ENCODE measurements around the gene VN1R5. TPM values are rescaled to one million over a fixed set of nuclear protein-coding genes. Genes with fewer than 3 reads are reported as not detected.

The VN1R5 gene
- total and polyA plus RNA-seq, 2 donors (not counting 3 experiments of a cell fraction or from before 2014, with no cell fraction given) = not detected

DNA sequence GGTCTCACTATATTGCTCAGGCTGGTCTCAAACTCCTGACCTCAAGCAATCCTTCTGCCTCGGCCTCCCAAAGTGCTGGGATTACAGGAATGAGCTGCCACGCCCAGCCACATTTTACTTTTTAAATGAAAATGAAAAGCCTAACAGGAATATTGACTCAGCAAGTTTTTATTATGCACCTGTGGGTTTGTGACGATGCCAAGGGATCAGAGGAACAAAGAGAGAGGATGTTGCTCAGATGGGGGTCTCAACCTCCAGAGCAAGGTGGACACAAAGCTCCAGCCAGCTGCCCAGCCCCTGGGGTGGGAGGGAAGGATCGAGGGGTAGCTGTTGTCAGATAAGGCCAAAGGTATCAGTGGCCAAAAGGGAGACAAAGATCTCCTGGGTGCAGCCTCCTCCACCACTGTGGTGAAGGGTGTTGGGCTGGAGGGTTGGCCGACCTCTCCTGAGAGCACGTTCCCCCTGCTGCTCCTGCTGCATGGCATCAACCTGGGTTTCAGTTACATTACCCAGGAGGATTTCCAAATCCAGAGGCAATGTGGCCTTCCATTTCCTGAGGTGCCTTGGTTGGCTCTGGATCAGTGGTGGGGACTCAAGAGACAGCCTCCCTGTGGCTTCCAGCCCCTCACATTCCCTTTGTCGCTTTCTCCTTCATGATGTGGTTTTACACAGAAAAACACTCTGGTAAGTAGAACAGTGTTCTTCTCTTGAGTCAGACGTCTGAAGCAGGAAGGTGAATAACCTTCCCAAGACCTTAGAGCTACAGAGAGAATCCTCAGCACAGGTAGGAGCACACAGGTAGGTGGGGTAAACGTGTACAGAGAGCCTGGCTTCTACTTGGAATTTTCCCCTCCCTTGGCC is 41.6 kb downstream of the VN1R5 start:
- H3K4me1 ChIP-seq (ENCODE audit: control insufficient read depth, extremely low read depth, insufficient read depth, low read length) = no peaks in the 10 kb centered on the region
- H3K27ac ChIP-seq (ENCODE audit: insufficient read depth, low read depth, low read length) = no peak overlapping the region
- no peaks in the 10 kb centered on the region for H3K9me1 ChIP-seq (replicated peaks; ENCODE audit: control insufficient read depth, extremely low read depth, insufficient read depth, low read length)
- BruUV-seq (replicated peaks) = no TSS peak
- dilution Hi-C loops (cut with MboI; ENCODE audit: extremely low pct_ligation_motif_present, low sequenced_read_pairs) = no loop called here
- H3K27me3 ChIP-seq (ENCODE audit: control insufficient read depth in 2 of 2, insufficient read depth in 2 of 2, low read length in 2 of 2) = no peaks in the 10 kb centered on the region
- H3K36me3 ChIP-seq (ENCODE audit: control insufficient read depth in 2 of 2, extremely low read depth in 1 of 2, insufficient read depth in 2 of 2, low read length in 2 of 2) = peaks cover 0 to 20% of the 10 kb centered on the region in 2 experiments
- H3K79me2 ChIP-seq (ENCODE audit: control insufficient read depth, insufficient read depth, low read length) = no peaks in the 10 kb centered on the region
- no peak overlapping the region for H3K9ac ChIP-seq (replicated peaks; ENCODE audit: extremely low read depth, insufficient read depth, low read length)
- H3K4me3 ChIP-seq (replicated peaks in 1 of 3; ENCODE audit: insufficient read depth in 1 of 3, low read depth in 1 of 3, low read length in 3 of 3) = no peak overlapping the region
- FAIRE-seq = no peak
- ChIA-PET CTCF (no interaction called here), POLR2A (no interaction called here)
- no peak overlapping the region for H2AFZ ChIP-seq (ENCODE audit: low read depth, low read length)
- no peaks in the 10 kb centered on the region for H4K20me1 ChIP-seq (replicated peaks; ENCODE audit: control insufficient read depth, extremely low read depth, insufficient read depth, low read length)
- intact Hi-C loops (cut with micrococcal nuclease) = no loop called here
- TF ChIP-seq POLR2AphosphoS5 (IDR thresholded peaks at IDR 0.05; ENCODE audit: insufficient read depth, low read depth, low read length) (no peak), MYC (IDR thresholded peaks at IDR 0.05; ENCODE audit: low read depth, low read length) (no peak), JUN (IDR thresholded peaks at IDR 0.05; ENCODE audit: borderline replicate concordance, insufficient read depth, insufficient read length, low read depth) (no peak), FOS (IDR thresholded peaks at IDR 0.05; ENCODE audit: borderline replicate concordance, insufficient read depth, low read length) (no peak), EZH2 (IDR thresholded peaks at IDR 0.05; ENCODE audit: borderline replicate concordance, low read depth, low read length, severe bottlenecking) (no peak), POLR2A (IDR thresholded peaks at IDR 0.05; ENCODE audit: low read depth, low read length) (no peak), GATA2 (IDR thresholded peaks at IDR 0.05; ENCODE audit: insufficient read depth, insufficient read length, low read depth, low read length) (no peak)
- TF ChIP-seq, protein P1, sequence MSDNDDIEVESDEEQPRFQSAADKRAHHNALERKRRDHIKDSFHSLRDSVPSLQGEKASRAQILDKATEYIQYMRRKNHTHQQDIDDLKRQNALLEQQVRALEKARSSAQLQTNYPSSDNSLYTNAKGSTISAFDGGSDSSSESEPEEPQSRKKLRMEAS (IDR thresholded peaks at IDR 0.05; ENCODE audit: insufficient read depth, insufficient read length) = no peak
- TF ChIP-seq, protein P2, sequence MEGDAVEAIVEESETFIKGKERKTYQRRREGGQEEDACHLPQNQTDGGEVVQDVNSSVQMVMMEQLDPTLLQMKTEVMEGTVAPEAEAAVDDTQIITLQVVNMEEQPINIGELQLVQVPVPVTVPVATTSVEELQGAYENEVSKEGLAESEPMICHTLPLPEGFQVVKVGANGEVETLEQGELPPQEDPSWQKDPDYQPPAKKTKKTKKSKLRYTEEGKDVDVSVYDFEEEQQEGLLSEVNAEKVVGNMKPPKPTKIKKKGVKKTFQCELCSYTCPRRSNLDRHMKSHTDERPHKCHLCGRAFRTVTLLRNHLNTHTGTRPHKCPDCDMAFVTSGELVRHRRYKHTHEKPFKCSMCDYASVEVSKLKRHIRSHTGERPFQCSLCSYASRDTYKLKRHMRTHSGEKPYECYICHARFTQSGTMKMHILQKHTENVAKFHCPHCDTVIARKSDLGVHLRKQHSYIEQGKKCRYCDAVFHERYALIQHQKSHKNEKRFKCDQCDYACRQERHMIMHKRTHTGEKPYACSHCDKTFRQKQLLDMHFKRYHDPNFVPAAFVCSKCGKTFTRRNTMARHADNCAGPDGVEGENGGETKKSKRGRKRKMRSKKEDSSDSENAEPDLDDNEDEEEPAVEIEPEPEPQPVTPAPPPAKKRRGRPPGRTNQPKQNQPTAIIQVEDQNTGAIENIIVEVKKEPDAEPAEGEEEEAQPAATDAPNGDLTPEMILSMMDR (IDR thresholded peaks at IDR 0.05; ENCODE audit: extremely low read depth in 1 of 2, insufficient read depth in 1 of 2, low read depth in 1 of 2, low read length in 2 of 2) = no peak
- no peaks in the 10 kb centered on the region for H3K9me3 ChIP-seq (replicated peaks; ENCODE audit: control insufficient read depth, insufficient read depth, low read length)
- H3K4me2 ChIP-seq (ENCODE audit: insufficient read depth, low read length) = no peak overlapping the region
- no peak for DNase-seq (ENCODE audit: low read depth, low spot score)

All from endothelial cell of umbilical vein (primary cell).